Measurements from ENCODE around the gene PHF21A. TPM values are rescaled to one million over a fixed set of nuclear protein-coding genes. Genes with fewer than 3 reads are reported as not detected.

The PHF21A gene
- total and polyA plus RNA-seq, 10 of the 15 experiments (the other 5 are each of a cell fraction or from before 2014, with no cell fraction given): 2.6 to 37.2 (median 16.0) TPM

- ChIA-PET CTCF (interaction anchor here (1.1 kb wide), 1 partner anchor 16 kb away, joined by 4 read pairs; no protein-coding TSS in a partner anchor), POLR2A (no interaction called here), RAD21 (ENCODE audit: unreplicated experiment) (no interaction called here), SMC1A (ENCODE audit: uncharacterized antibody, unreplicated experiment) (interaction anchor here (0.7 kb wide), 1 partner anchor 22 kb away, joined by 3 read pairs; no protein-coding TSS in a partner anchor)
- no peak overlapping the region for H3K9ac ChIP-seq (ENCODE audit: control insufficient read depth, insufficient read depth, low read length)
- no peak overlapping the region for H3K4me2 ChIP-seq (ENCODE audit: control insufficient read depth, insufficient read depth)
- no peak overlapping the region for H3K27ac ChIP-seq (ENCODE audit: control insufficient read depth, insufficient read depth)
- intact Hi-C loops (cut with micrococcal nuclease; ENCODE audit: unreplicated experiment): no loop called here
- no peaks in the 10 kb centered on the region for H3K27me3 ChIP-seq (replicated peaks in 1 of 2; ENCODE audit: control insufficient read depth in 2 of 2, insufficient read depth in 2 of 2, low read length in 1 of 2)
- H2AFZ ChIP-seq (ENCODE audit: control insufficient read depth, low read depth, low read length): no peak overlapping the region
- no peaks in the 10 kb centered on the region for H3K79me2 ChIP-seq (ENCODE audit: control insufficient read depth, insufficient read depth, low read length)
- H3K4me1 ChIP-seq (ENCODE audit: control insufficient read depth, insufficient read depth, low read length): no peaks in the 10 kb centered on the region
- 89% methylated on average over 3 of the region's 3 CpGs for WGBS (ENCODE audit: insufficient coverage, insufficient replicate concordance, low lambda C conversion rate, missing lambda C conversion rate)
- FAIRE-seq (no peak), ATAC-seq (no peak), DNase-seq (ENCODE audit: low read depth, low spot score) (no peak)
- no TSS peak for BruUV-seq (replicated peaks)
- H3K36me3 ChIP-seq (ENCODE audit: control insufficient read depth in 2 of 2, insufficient read depth in 2 of 2, low read length in 1 of 2): peaks cover 3 to 27% of the 10 kb centered on the region in 2 experiments
- no peaks in the 10 kb centered on the region for H3K9me3 ChIP-seq (replicated peaks; ENCODE audit: control insufficient read depth, insufficient read depth, low read length)
- H4K20me1 ChIP-seq (ENCODE audit: control insufficient read depth, insufficient read depth): no peaks in the 10 kb centered on the region
- in situ Hi-C loops (cut with MboI): no loop called here
- no peak overlapping the region for H3K4me3 ChIP-seq
- TF ChIP-seq, protein P1, sequence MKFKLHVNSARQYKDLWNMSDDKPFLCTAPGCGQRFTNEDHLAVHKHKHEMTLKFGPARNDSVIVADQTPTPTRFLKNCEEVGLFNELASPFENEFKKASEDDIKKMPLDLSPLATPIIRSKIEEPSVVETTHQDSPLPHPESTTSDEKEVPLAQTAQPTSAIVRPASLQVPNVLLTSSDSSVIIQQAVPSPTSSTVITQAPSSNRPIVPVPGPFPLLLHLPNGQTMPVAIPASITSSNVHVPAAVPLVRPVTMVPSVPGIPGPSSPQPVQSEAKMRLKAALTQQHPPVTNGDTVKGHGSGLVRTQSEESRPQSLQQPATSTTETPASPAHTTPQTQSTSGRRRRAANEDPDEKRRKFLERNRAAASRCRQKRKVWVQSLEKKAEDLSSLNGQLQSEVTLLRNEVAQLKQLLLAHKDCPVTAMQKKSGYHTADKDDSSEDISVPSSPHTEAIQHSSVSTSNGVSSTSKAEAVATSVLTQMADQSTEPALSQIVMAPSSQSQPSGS (IDR thresholded peaks at IDR 0.05; ENCODE audit: low read length): no peak
- TF ChIP-seq DPF2 (IDR thresholded peaks at IDR 0.05) (no peak), ATF3 (IDR thresholded peaks at IDR 0.05; ENCODE audit: borderline replicate concordance, extremely low read depth, low read depth, low read length) (no peak), IKZF2 (IDR thresholded peaks at IDR 0.05) (no peak), BRCA1 (IDR thresholded peaks at IDR 0.05; ENCODE audit: low read depth, low read length) (no peak), BACH1 (IDR thresholded peaks at IDR 0.05; ENCODE audit: borderline replicate concordance) (no peak), KDM1A (IDR thresholded peaks at IDR 0.05; ENCODE audit: borderline replicate concordance) (no peak), ZNF384 (IDR thresholded peaks at IDR 0.05; ENCODE audit: borderline replicate concordance, low read depth, low read length) (no peak), SUZ12 (IDR thresholded peaks at IDR 0.05; ENCODE audit: unreplicated experiment) (no peak), REST (IDR thresholded peaks at IDR 0.05; ENCODE audit: low read depth, low read length) (no peak), MYB (IDR thresholded peaks at IDR 0.05; ENCODE audit: borderline replicate concordance, low read depth, low read length) (no peak), ZBED1 (IDR thresholded peaks at IDR 0.05; ENCODE audit: borderline replicate concordance) (no peak), SPI1 (IDR thresholded peaks at IDR 0.05; ENCODE audit: borderline replicate concordance, insufficient read depth, low read depth, low read length) (no peak)
- TF ChIP-seq, protein P2, sequence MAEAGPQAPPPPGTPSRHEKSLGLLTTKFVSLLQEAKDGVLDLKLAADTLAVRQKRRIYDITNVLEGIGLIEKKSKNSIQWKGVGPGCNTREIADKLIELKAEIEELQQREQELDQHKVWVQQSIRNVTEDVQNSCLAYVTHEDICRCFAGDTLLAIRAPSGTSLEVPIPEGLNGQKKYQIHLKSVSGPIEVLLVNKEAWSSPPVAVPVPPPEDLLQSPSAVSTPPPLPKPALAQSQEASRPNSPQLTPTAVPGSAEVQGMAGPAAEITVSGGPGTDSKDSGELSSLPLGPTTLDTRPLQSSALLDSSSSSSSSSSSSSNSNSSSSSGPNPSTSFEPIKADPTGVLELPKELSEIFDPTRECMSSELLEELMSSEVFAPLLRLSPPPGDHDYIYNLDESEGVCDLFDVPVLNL (IDR thresholded peaks at IDR 0.05; ENCODE audit: low read depth, low read length): no peak
- TF ChIP-seq, protein P3, sequence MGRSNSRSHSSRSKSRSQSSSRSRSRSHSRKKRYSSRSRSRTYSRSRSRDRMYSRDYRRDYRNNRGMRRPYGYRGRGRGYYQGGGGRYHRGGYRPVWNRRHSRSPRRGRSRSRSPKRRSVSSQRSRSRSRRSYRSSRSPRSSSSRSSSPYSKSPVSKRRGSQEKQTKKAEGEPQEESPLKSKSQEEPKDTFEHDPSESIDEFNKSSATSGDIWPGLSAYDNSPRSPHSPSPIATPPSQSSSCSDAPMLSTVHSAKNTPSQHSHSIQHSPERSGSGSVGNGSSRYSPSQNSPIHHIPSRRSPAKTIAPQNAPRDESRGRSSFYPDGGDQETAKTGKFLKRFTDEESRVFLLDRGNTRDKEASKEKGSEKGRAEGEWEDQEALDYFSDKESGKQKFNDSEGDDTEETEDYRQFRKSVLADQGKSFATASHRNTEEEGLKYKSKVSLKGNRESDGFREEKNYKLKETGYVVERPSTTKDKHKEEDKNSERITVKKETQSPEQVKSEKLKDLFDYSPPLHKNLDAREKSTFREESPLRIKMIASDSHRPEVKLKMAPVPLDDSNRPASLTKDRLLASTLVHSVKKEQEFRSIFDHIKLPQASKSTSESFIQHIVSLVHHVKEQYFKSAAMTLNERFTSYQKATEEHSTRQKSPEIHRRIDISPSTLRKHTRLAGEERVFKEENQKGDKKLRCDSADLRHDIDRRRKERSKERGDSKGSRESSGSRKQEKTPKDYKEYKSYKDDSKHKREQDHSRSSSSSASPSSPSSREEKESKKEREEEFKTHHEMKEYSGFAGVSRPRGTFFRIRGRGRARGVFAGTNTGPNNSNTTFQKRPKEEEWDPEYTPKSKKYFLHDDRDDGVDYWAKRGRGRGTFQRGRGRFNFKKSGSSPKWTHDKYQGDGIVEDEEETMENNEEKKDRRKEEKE (IDR thresholded peaks at IDR 0.05): no peak
These were observed 175.8 kb downstream of the PHF21A start for GRCh38 chr11:45945397-45945999.

Data from GM12878 (cell line).